ENCODE measurements around the gene RBM20.

DNA sequence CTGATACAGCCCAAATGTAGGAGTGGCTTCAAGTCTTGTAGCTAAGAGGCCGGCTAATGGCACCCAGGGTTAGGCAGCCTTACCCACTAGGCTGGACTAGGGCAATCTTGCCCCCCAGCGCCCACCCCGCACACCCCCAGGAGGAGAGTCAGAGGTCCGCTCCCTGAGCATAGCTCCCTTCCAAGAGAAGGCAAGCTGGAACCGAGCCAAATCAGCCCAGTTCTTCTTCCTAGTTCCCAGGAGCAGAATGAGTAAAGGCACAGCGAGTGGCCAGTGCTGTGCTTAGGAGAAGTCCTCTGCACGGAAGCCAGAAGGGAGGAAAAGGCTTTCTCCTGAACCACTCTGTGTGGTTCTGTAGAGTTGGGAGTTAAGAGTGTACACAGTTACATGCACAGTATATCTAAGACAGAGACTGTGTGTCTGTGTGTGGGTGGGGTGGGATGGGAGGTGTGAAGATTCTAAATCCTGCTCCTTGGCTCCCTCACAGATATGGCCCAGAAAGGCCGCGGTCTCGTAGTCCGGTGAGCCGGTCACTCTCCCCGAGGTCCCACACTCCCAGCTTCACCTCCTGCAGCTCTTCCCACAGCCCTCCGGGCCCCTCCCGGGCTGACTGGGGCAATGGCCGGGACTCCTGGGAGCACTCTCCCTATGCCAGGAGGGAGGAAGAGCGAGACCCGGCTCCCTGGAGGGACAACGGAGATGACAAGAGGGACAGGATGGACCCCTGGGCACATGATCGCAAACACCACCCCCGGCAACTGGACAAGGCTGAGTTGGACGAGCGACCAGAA is 167.8 kb downstream of the RBM20 start:
- TF ChIP-seq ZFP30 (CRISPR knock-in tag; IDR thresholded peaks at IDR 0.05) (no peak), ISL1 (CRISPR knock-in tag; IDR thresholded peaks at IDR 0.05) (no peak), CSDC2 (CRISPR knock-in tag; IDR thresholded peaks at IDR 0.05) (no peak)
- TF ChIP-seq, protein P1, sequence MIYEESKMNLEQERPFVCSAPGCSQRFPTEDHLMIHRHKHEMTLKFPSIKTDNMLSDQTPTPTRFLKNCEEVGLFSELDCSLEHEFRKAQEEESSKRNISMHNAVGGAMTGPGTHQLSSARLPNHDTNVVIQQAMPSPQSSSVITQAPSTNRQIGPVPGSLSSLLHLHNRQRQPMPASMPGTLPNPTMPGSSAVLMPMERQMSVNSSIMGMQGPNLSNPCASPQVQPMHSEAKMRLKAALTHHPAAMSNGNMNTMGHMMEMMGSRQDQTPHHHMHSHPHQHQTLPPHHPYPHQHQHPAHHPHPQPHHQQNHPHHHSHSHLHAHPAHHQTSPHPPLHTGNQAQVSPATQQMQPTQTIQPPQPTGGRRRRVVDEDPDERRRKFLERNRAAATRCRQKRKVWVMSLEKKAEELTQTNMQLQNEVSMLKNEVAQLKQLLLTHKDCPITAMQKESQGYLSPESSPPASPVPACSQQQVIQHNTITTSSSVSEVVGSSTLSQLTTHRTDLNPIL (CRISPR knock-in tag; IDR thresholded peaks at IDR 0.05; ENCODE audit: low read depth): no peak

All from SK-N-SH treated with all-trans-retinoic acid at 6 μM for 48 hours (cell line).